SK-N-SH (cell line): ENCODE measurements around the gene TMEM184B. TPM values are rescaled to one million over a fixed set of nuclear protein-coding genes. Genes with fewer than 3 reads are reported as not detected.

Experiments
- CTCF ChIA-PET: fragments of 300-600, 350-600 bp; formaldehyde crosslinking; extraction: SDS; loops from one replicate; lab custom pipeline; 2021; lab: Yijun Ruan, JAX
- POLR2A ChIA-PET: fragments of 350-600 bp; sonication (Branson Sonifier 250); formaldehyde crosslinking; extraction: SDS; loops from one replicate; lab custom pipeline; 2020; ENCODE audit warnings: antibody characterized with exemption, inconsistent platforms; lab: Yijun Ruan, JAX
- DNase-seq: peaks from one replicate; pipeline ENCODE4 v3.0.0; 2012
- H2AFZ ChIP-seq: fragments of 200-600 bp; sonication (generic); 2 replicates; pipeline ENCODE4 v1.8.1; 2016; ENCODE audit warnings: antibody characterized with exemption, mild to moderate bottlenecking, low read depth
- H3F3A ChIP-seq: fragments of 200-600 bp; sonication (generic); replicated peaks from 2 replicates; pipeline ENCODE3; 2016; ENCODE audit warnings: antibody characterized with exemption, mild to moderate bottlenecking; ENCODE audit not compliant: insufficient read depth
- H3K27ac ChIP-seq, 2 experiments: fragments of 200-500 bp in 1 of 2; fragments of 200-600 bp in 1 of 2; sonication (Bioruptor generic) in 1 of 2; sonication (generic), shearing (Covaris generic) in 1 of 2; 2 replicates each; pipeline versions ENCODE4 v1.5.1 to v1.6.1; 2014 to 2016; ENCODE audit warnings: low read depth in 2 of 2, inconsistent platforms in 1 of 2, low read length in 1 of 2, mild to moderate bottlenecking in 1 of 2, mixed read lengths in 1 of 2
- H3K27me3 ChIP-seq: fragments of 200-600 bp; sonication (generic), shearing (Covaris generic); 2 replicates; pipeline ENCODE4 v1.6.1; 2016; ENCODE audit warnings: mixed run types; ENCODE audit not compliant: insufficient read depth
- H3K36me3 ChIP-seq, 2 experiments: fragments of 200-500 bp in 1 of 2; fragments of 200-600 bp in 1 of 2; sonication (Bioruptor generic) in 1 of 2; sonication (generic) in 1 of 2; replicated peaks in 1 of 2; 2 replicates each; pipeline versions ENCODE3 to v1.5.1; 2014 to 2016; ENCODE audit warnings: low read length in 1 of 2, mild to moderate bottlenecking in 1 of 2; ENCODE audit not compliant: insufficient read depth in 2 of 2, control insufficient read depth in 1 of 2
- H3K4me1 ChIP-seq, 2 experiments: fragments of 200-500 bp in 1 of 2; fragments of 200-600 bp in 1 of 2; sonication (Bioruptor generic) in 1 of 2; sonication (generic), shearing (Covaris generic) in 1 of 2; 2 replicates each; pipeline versions ENCODE4 v1.5.1 to v1.6.1; 2014 to 2016; ENCODE audit warnings: low read depth in 1 of 2, low read length in 1 of 2, mixed run types in 1 of 2; ENCODE audit not compliant: insufficient read depth in 2 of 2, control insufficient read depth in 1 of 2
- H3K4me2 ChIP-seq: fragments of 200-600 bp; sonication (generic), shearing (Covaris generic); 2 replicates; pipeline ENCODE4 v1.6.1; 2017; ENCODE audit warnings: mixed run types
- H3K4me3 ChIP-seq, 2 experiments: fragments of 200-500 bp in 1 of 2; fragments of 200-600 bp in 1 of 2; sonication (Bioruptor generic) in 1 of 2; sonication (generic), shearing (Covaris generic) in 1 of 2; 2 replicates each; pipeline versions ENCODE4 v1.5.1 to v1.8.1; 2014 to 2016; ENCODE audit warnings: low read depth in 2 of 2, inconsistent platforms in 1 of 2, low read length in 1 of 2, mild to moderate bottlenecking in 1 of 2, mixed read lengths in 1 of 2, moderate library complexity in 1 of 2
- H3K79me2 ChIP-seq: fragments of 200-600 bp; sonication (generic); 2 replicates; pipeline ENCODE4 v1.8.1; 2017; ENCODE audit warnings: mild to moderate bottlenecking; ENCODE audit not compliant: insufficient read depth
- H3K9ac ChIP-seq: fragments of 200-600 bp; sonication (generic); 2 replicates; pipeline ENCODE4 v1.6.1; 2017; ENCODE audit warnings: mixed run types
- H3K9me2 ChIP-seq: fragments of 200-600 bp; sonication (generic); 2 replicates; pipeline ENCODE4 v1.6.1; 2017; ENCODE audit warnings: mixed run types
- H3K9me3 ChIP-seq: fragments of 200-600 bp; sonication (generic); 2 replicates; pipeline ENCODE4 v1.6.1; 2017; ENCODE audit warnings: mixed run types, mild to moderate bottlenecking, moderate library complexity
- H4K20me1 ChIP-seq: fragments of 200-600 bp; sonication (generic); 2 replicates; pipeline ENCODE4 v1.6.1; 2017; ENCODE audit warnings: mild to moderate bottlenecking, mixed run types; ENCODE audit not compliant: insufficient read depth
- EZH2phosphoT487 ChIP-seq: fragments of 200-600 bp; sonication (generic); IDR thresholded peaks from 2 replicates; pipeline ENCODE4 v1.6.1; 2017; ENCODE audit warnings: low read depth, mixed run types, mild to moderate bottlenecking, antibody characterized with exemption, moderate library complexity, borderline replicate concordance
- FOSL2 ChIP-seq: IDR thresholded peaks from 2 replicates; pipeline ENCODE4 v1.4.0; 2012; ENCODE audit warnings: low read depth, mild to moderate bottlenecking, moderate library complexity, borderline replicate concordance
- FOXJ3 ChIP-seq: sonication (generic); formaldehyde crosslinking; IDR thresholded peaks from 2 replicates; pipeline ENCODE4 v1.5.1; 2020; ENCODE audit warnings: mild to moderate bottlenecking, missing genetic modification reagents
- FOXM1 ChIP-seq: IDR thresholded peaks from 2 replicates; pipeline ENCODE4 v1.4.0; 2012; ENCODE audit warnings: low read depth, mild to moderate bottlenecking
- GATA2 ChIP-seq: sonication (generic); formaldehyde crosslinking; IDR thresholded peaks from 2 replicates; pipeline ENCODE4 v1.5.0; 2020; ENCODE audit warnings: mild to moderate bottlenecking, missing genetic modification reagents
- MXI1 ChIP-seq: IDR thresholded peaks from 2 replicates; pipeline ENCODE4 v1.6.1; 2012; ENCODE audit warnings: mild to moderate bottlenecking, low read depth, low read length, improper control_type of control experiment
- NFIC ChIP-seq: IDR thresholded peaks from 2 replicates; pipeline ENCODE4 v1.4.0; 2012; ENCODE audit warnings: borderline replicate concordance
- POLR2AphosphoS5 ChIP-seq: IDR thresholded peaks from 2 replicates; pipeline ENCODE4 v1.6.1; 2012; ENCODE audit warnings: low read depth, low read length
- RAD21 ChIP-seq: IDR thresholded peaks from 2 replicates; pipeline ENCODE4 v1.6.1; 2012; ENCODE audit warnings: mild to moderate bottlenecking, low read length
- SIN3A ChIP-seq: IDR thresholded peaks from 2 replicates; pipeline ENCODE4 v1.6.1; 2012; ENCODE audit warnings: low read depth, mild to moderate bottlenecking, low read length, moderate library complexity, borderline replicate concordance
- TCF12 ChIP-seq: IDR thresholded peaks from 2 replicates; pipeline ENCODE4 v1.4.0; 2012
- WGBS: methylation state at CpG from one replicate; pipeline ENCODE4 v1.1.6; 2017; ENCODE audit warnings: low lambda C conversion rate; 5-methylcytosine and 5-hydroxymethylcytosine counted together
- polyA plus RNA-seq, 3 experiments: library from polyadenylated mRNA; depleted of rRNA; stranded (reverse); fragments of >200 nt; gene quantifications; 2 replicates each; pipeline ENCODE4 v1.2.3, GENCODE V29; 2012
- TF ChIP-seq, protein P1 (sequence below): fragments of 150-350 bp; IDR thresholded peaks from 2 replicates; pipeline ENCODE4 v1.6.1; 2016; ENCODE audit warnings: mild to moderate bottlenecking, low read depth, low read length
- TF ChIP-seq, protein P2 (sequence below): IDR thresholded peaks from 2 replicates; pipeline ENCODE4; 2012
- TF ChIP-seq, protein P3 (sequence below): IDR thresholded peaks from 2 replicates; pipeline ENCODE4 v1.4.0; 2012; ENCODE audit warnings: low read depth, borderline replicate concordance
- TF ChIP-seq, protein P4 (sequence below): IDR thresholded peaks from 2 replicates; pipeline ENCODE4 v1.4.0; 2012; ENCODE audit warnings: low read depth, borderline replicate concordance

Gene TMEM184B
- polyA plus RNA-seq, 1 of the 3 experiments (the other 2 are of a cell fraction), result 25.3 TPM

DNA sequence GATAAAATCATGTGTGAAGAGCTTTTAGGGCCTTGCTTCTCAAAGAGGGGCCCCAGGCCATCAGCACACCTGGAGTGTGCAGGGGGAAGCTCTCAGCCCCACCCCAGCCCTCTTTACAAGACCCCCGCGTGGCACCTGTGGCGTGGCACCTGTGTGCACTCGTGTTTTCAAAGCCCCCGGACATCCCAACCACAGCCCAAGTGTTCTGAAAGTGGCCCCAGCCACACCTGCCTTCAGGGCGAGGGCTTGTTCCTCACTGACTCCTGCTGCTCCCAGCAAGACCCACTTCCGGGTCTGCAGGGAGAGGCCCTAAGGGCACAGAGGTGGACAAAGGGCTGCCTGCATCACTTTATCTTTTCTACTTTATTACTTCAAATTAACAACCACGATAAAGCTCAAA is 17.5 kb upstream of the TMEM184B start:
- TF ChIP-seq, protein P1, sequence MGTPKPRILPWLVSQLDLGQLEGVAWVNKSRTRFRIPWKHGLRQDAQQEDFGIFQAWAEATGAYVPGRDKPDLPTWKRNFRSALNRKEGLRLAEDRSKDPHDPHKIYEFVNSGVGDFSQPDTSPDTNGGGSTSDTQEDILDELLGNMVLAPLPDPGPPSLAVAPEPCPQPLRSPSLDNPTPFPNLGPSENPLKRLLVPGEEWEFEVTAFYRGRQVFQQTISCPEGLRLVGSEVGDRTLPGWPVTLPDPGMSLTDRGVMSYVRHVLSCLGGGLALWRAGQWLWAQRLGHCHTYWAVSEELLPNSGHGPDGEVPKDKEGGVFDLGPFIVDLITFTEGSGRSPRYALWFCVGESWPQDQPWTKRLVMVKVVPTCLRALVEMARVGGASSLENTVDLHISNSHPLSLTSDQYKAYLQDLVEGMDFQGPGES, result no peak
- TF ChIP-seq SIN3A (no peak), MXI1 (no peak), EZH2phosphoT487 (no peak)
- TF ChIP-seq, protein P2, sequence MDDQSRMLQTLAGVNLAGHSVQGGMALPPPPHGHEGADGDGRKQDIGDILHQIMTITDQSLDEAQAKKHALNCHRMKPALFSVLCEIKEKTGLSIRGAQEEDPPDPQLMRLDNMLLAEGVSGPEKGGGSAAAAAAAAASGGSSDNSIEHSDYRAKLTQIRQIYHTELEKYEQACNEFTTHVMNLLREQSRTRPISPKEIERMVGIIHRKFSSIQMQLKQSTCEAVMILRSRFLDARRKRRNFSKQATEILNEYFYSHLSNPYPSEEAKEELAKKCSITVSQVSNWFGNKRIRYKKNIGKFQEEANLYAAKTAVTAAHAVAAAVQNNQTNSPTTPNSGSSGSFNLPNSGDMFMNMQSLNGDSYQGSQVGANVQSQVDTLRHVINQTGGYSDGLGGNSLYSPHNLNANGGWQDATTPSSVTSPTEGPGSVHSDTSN, result no peak
- H3K9ac ChIP-seq, result no peak overlapping the region
- H3F3A ChIP-seq, result no peaks in the 10 kb centered on the region
- no peak overlapping the region for H3K4me2 ChIP-seq
- WGBS, result 78% methylated on average over 2 of the region's 8 CpGs
- H3K27me3 ChIP-seq, result no peaks in the 10 kb centered on the region
- H4K20me1 ChIP-seq, result no peaks in the 10 kb centered on the region
- POLR2A ChIA-PET, result no interaction called here
- H3K27ac ChIP-seq, result no peak overlapping the region
- no peak overlapping the region for H2AFZ ChIP-seq
- no peak for DNase-seq
- no peak overlapping the region for H3K4me3 ChIP-seq
- H3K36me3 ChIP-seq, result peaks cover 0 to 3% of the 10 kb centered on the region in 2 experiments
- CTCF ChIA-PET, result interaction anchor here (0.6 kb wide), 1 partner anchor 281 kb away, joined by 3 read pairs; no protein-coding TSS in a partner anchor
- H3K4me1 ChIP-seq, result no peaks in the 10 kb centered on the region; a peak in 1 of 4 replicates
- H3K79me2 ChIP-seq, result no peaks in the 10 kb centered on the region
- no peaks in the 10 kb centered on the region for H3K9me2 ChIP-seq
- H3K9me3 ChIP-seq, result no peaks in the 10 kb centered on the region

DNA sequence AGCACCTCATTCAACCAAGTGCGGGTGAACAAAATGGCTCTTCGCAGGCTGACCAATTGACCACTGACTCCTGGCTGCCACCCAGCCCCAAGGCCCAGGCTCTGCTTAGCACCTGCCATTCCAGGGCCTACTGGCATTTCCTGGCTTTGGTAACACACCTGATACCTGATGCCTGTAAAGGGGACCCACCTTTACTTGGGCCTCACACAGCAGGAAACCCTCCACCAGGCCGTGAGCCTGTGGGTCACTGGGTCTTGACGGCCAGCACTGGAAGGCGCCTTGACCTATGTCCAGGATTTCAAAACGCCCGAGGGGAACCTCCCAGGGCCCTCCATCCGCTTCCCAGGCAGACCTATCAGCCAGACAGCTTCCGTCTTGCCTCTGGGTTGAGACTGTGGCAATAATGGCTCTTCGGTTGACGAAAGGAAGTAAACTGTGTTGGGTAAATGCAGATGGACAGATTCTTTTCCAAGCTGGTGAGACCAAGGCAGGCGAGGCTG is 16.8 kb upstream of the TMEM184B start:
- H3K27ac ChIP-seq, result no peak overlapping the region; a peak in 1 of 4 replicates
- WGBS, result 95% methylated on average over 4 of the region's 12 CpGs
- peaks cover 0 to under 1% of the 10 kb centered on the region in 2 experiments for H3K36me3 ChIP-seq
- no peaks in the 10 kb centered on the region for H4K20me1 ChIP-seq
- no peaks in the 10 kb centered on the region for H3K9me3 ChIP-seq
- no peak overlapping the region for H3K4me2 ChIP-seq
- no peaks in the 10 kb centered on the region; a peak in 1 of 4 replicates for H3K4me1 ChIP-seq
- no peak for DNase-seq
- H3K9me2 ChIP-seq, result no peaks in the 10 kb centered on the region
- ChIA-PET POLR2A (no interaction called here), CTCF (no interaction called here)
- H3F3A ChIP-seq, result no peaks in the 10 kb centered on the region
- no peak overlapping the region for H2AFZ ChIP-seq
- no peak for TF ChIP-seq NFIC
- TF ChIP-seq FOXM1, result no peak
- no peak for TF ChIP-seq FOXJ3
- TF ChIP-seq, protein P3, sequence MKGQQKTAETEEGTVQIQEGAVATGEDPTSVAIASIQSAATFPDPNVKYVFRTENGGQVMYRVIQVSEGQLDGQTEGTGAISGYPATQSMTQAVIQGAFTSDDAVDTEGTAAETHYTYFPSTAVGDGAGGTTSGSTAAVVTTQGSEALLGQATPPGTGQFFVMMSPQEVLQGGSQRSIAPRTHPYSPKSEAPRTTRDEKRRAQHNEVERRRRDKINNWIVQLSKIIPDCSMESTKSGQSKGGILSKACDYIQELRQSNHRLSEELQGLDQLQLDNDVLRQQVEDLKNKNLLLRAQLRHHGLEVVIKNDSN, result no peak
- TF ChIP-seq GATA2 (CRISPR knock-in tag), result no peak
- TF ChIP-seq, protein P4, sequence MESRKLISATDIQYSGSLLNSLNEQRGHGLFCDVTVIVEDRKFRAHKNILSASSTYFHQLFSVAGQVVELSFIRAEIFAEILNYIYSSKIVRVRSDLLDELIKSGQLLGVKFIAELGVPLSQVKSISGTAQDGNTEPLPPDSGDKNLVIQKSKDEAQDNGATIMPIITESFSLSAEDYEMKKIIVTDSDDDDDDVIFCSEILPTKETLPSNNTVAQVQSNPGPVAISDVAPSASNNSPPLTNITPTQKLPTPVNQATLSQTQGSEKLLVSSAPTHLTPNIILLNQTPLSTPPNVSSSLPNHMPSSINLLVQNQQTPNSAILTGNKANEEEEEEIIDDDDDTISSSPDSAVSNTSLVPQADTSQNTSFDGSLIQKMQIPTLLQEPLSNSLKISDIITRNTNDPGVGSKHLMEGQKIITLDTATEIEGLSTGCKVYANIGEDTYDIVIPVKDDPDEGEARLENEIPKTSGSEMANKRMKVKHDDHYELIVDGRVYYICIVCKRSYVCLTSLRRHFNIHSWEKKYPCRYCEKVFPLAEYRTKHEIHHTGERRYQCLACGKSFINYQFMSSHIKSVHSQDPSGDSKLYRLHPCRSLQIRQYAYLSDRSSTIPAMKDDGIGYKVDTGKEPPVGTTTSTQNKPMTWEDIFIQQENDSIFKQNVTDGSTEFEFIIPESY, result no peak
- no peak for TF ChIP-seq RAD21
- no peak for TF ChIP-seq TCF12
- no peak for TF ChIP-seq FOSL2
- no peak for TF ChIP-seq POLR2AphosphoS5
- no peak for TF ChIP-seq EZH2phosphoT487
- H3K79me2 ChIP-seq, result no peaks in the 10 kb centered on the region
- no peak overlapping the region for H3K9ac ChIP-seq
- H3K4me3 ChIP-seq, result no peak overlapping the region
- no peaks in the 10 kb centered on the region for H3K27me3 ChIP-seq
